CD4-positive, alpha-beta T cell treated with Interleukin-4 for 1 hour (primary cell): Measurements from ENCODE around the gene ADAMTS2.

Source experiments
- DNase-seq, 2 donors: peaks; one replicate each; pipeline ENCODE4 v3.0.0-alpha.2; 2020 to 2022

Gene ADAMTS2

GRCh38 chr5:179151286-179152118 is 193.8 kb downstream of the ADAMTS2 start:
- DNase-seq, result no peak

GRCh38 chr5:179150011-179150410 is 195.2 kb downstream of the ADAMTS2 start:
- DNase-seq, result no peak

- DNase-seq, result no peak
Observed at GRCh38 chr5:179149278-179149677, 196.0 kb downstream of the ADAMTS2 start.

- no peak for DNase-seq
Observed at GRCh38 chr5:179148703-179149170, 196.5 kb downstream of the ADAMTS2 start.

GRCh38 chr5:179147991-179148702 is 197.1 kb downstream of the ADAMTS2 start:
- DNase-seq, result no peak

GRCh38 chr5:179146277-179146676 is 199.0 kb downstream of the ADAMTS2 start:
- DNase-seq, result no peak

GRCh38 chr5:179143446-179143845 is 201.8 kb downstream of the ADAMTS2 start:
- no peak for DNase-seq

- DNase-seq, result no peak
Observed at GRCh38 chr5:179142434-179143198, 202.6 kb downstream of the ADAMTS2 start.

- no peak for DNase-seq
Observed at GRCh38 chr5:179141867-179142266, 203.4 kb downstream of the ADAMTS2 start.

- DNase-seq, result no peak
Observed at GRCh38 chr5:179140293-179140692, 205.0 kb downstream of the ADAMTS2 start.

GRCh38 chr5:179139936-179140235 is 205.4 kb downstream of the ADAMTS2 start:
- DNase-seq, result no peak

- DNase-seq, result no peak
Observed at GRCh38 chr5:179139111-179139935, 205.9 kb downstream of the ADAMTS2 start.

- DNase-seq, result no peak
Observed at GRCh38 chr5:179138568-179138925, 206.7 kb downstream of the ADAMTS2 start.

- no peak for DNase-seq
Observed at GRCh38 chr5:179137643-179138567, 207.4 kb downstream of the ADAMTS2 start.

GRCh38 chr5:179137016-179137642 is 208.1 kb downstream of the ADAMTS2 start:
- DNase-seq, result no peak

GRCh38 chr5:179135441-179136215 is 209.6 kb downstream of the ADAMTS2 start:
- no peak for DNase-seq

GRCh38 chr5:179135006-179135405 is 210.3 kb downstream of the ADAMTS2 start:
- no peak for DNase-seq

- no peak for DNase-seq
Observed at GRCh38 chr5:179134511-179134910, 210.8 kb downstream of the ADAMTS2 start.

GRCh38 chr5:179132586-179133355 is 212.5 kb downstream of the ADAMTS2 start:
- no peak for DNase-seq
